AG20443 (cell line): ENCODE data around the gene CXCR6.

Source experiments
- DNase-seq: peaks from one replicate; pipeline ENCODE4 v3.0.0; 2012; ENCODE audit warnings: low spot score, mixed read lengths

CXCR6 gene

GRCh38 chr3:45943207-45943846 is at the start of gene CXCR6:
TSS of gene CXCR6 (plus strand) at chr3:45943464. CDS start at chr3:45946482, 3,018 bp downstream.
- DNase-seq: no peak

DNA sequence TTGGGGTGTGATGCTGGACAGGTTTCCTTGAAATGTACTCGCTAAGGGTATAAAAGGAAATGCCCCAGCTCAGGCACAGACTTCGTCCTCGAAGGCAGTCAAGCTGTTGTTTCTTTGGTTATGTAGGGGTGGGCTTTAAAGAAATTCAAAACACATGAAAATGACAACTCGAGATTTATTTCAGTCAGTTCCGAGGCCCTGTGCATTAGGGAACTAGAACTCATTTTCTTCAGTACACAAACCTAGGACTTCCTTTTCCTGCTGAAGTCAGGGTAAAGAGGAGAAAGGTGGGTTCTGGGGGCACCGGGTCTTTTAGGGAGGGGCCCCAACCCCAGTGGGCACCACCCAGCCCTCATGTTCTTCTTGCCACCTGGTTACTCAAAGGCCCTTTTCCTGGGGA is 49.2 kb upstream of the CXCR6 start:
- no peak for DNase-seq

DNA sequence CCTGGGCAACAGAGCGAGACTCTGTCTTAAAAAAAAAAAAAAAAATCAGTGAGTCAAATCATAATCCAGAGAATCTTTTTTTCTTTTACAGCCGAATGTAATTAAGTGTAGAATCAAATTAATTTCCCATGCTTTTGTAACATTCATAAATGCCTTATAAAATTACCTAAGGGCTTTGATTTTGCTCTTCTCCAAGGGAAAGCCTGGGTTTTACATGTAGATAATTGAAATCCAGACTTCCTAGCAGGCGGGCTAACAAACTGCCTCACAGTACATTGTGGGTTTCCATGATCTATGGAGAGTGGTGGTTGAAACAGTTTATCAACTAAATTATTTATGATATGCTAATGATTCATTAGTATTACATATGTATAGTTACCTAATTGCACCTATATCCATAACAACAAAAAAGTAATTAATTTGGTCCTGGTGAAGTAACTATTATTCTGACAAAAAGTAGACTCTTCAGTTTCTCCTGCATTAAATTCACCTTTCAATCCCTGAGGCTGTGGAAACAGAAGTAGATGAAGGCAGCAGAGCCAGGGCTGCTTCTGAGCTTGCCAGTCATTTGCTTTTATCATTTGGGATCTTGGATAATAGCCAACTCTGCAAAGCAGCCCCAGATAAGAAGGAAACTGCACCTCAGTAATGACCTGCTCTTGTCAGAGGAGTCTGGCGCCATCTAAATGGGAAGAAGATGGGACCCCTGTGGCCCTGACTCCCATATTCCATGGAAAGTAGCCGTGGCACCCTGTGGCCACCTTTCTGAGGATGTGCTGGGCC is 47.4 kb upstream of the CXCR6 start:
- DNase-seq: no peak

DNA sequence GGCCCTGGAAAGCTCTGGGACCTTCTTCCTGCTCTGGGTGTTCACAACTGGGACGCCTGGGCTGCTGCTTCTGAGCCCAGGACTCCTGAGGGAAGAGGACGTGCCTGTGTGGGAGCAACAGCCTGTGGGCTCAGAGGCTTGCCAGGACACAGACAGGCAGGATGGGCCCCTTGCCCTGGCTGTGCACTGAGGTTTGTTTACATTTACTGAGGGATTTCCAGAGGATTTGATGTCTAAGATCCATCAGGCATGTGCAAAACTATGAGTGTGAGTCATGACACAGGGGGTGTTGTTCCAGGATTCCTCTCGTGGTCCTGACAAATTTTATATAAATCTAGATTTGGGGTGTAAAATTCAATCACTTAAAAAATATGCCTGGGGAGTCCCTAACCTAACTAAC is 46.3 kb upstream of the CXCR6 start:
- no peak for DNase-seq

- DNase-seq: no peak
These were observed 38.3 kb upstream of the CXCR6 start for GRCh38 chr3:45904931-45905330.

- no peak for DNase-seq
These were observed 37.5 kb upstream of the CXCR6 start for GRCh38 chr3:45905755-45906154.

DNA sequence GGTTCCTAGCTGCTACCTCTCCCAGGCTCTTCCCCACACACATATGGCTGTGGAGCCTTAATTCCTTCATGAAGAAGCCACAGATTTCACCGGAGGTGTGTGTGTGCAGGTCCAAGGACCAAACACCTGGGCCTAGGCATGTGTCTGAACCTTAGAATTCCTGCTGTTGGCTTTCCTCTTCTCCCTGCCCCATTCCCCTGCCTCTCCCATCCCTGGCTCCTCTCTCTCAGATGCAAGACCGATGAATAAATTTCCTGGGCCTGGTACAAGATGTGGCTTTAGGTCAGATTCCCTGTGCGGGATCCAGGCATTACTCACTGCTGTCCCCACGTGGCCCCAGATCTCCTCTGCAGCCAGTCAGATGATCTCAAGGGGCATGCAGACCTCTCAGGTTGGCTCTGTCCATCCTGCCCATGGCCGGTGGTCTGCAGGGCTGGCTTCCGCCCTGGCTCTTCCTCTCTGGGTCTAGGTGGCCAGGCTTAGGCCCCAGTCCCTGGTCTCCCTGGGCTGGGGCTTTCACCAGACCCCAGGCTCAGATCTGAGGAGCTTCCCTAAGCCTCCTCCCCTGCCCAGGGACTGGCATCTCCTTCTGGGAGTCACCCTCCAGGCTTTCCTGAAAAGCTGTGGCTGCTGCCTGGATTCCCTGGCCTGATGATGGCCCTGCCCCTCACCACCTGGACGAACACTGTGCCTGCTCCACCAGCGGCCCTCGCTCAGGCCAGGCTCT is 36.4 kb upstream of the CXCR6 start:
- DNase-seq: peak; percentile 86

- peak; percentile 78 for DNase-seq
These were observed 35.2 kb upstream of the CXCR6 start for GRCh38 chr3:45907769-45908705.

GRCh38 chr3:45908761-45909160 is 34.5 kb upstream of the CXCR6 start:
- DNase-seq: no peak

- no peak for DNase-seq
These were observed 33.7 kb upstream of the CXCR6 start for GRCh38 chr3:45909542-45909941.

- DNase-seq: no peak
These were observed 32.4 kb upstream of the CXCR6 start for GRCh38 chr3:45910892-45911291.

GRCh38 chr3:45911511-45912226 is 31.6 kb upstream of the CXCR6 start:
- DNase-seq: no peak

- no peak for DNase-seq
These were observed 30.8 kb upstream of the CXCR6 start for GRCh38 chr3:45912435-45912834.

- no peak for DNase-seq
These were observed 28.8 kb upstream of the CXCR6 start for GRCh38 chr3:45914362-45915058.

- no peak for DNase-seq
These were observed 28.2 kb upstream of the CXCR6 start for GRCh38 chr3:45915059-45915439.

DNA sequence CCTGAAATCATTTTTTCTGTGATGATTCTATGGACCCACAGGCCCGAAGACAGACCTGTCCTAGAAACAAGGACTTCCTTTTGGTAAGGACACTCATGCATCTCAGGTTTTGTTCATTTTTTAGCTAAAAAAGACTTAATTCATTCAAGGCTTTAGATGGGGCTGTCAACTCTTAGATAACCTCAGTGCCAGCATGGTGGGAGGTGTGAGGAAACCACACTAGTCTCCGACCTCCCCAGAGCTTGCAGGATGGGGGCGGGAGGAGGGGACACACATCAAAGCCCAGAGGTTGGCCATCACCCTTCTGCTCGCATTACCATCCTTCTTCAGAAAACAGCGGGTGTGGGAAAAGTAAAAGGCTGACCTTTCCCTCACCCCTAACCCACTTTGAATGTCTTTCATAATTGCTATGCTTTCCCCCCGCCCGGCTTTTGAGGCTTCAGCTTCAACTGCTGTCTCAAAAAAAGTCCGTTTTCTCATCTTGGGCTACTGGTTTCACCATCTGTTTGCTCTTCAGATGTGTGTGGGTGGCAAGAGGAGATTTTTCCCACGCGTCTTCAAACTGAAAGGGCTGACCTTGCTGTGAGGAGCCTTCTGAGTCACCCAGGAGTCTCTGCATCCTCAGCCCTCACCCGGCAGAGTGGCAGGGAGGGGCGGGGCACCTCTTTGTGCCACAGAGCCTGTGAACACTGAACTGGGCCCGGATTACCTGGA is 27.6 kb upstream of the CXCR6 start:
- DNase-seq: peak; percentile 87

- DNase-seq: no peak
These were observed 25.9 kb upstream of the CXCR6 start for GRCh38 chr3:45917146-45917898.

DNA sequence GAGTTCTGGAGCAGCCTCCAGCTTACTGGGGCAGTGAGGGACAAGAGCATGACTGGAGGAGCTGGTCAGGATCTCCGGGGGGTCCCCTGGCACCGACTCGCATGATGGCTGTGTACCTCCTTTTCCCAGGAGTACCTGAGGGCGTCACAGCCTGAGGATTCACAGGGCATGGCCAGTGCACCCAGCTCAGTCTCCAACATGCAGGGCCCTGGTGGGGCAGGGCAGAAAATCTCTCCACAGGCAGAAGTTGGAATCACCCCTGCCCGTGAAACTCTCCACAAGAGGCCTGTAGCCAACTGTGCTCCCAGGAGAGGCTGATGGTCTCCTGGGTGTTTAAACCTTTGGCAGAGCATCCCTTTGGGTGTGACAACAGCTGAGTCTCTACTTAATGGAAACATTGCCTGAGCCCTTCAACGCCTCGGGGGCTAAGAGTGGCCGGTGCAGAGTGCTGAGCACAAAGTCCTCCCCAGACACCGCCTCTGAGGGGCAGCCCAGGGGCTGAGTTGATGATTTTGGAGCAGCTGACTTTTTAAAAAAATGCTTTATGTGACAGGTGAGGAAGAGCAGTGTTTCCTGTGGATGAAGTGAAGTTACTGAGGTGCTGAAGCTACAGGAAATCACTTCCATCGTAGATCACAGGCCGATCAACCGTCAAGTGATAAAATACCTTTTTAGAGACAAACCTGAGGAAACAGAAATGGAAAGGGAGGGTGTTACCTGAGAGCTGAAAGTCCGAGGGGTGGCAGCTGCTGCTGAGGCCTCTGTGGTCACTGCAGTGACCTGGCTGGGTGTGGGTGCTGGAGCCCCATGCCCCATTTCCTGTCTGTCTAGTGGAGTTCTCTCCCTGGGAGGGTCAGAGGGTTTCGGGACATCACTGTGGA is 21.9 kb upstream of the CXCR6 start:
- no peak for DNase-seq
